Esophagus muscularis mucosa (tissue), 3 donors: ENCODE measurements around the gene PANX1.

Experiments
- POLR2A ChIP-seq: fragments of 450-650 bp; IDR thresholded peaks from one replicate; pipeline ENCODE4 v1.6.1; 2017; ENCODE audit warnings: antibody characterized with exemption, moderate library complexity, mild to moderate bottlenecking, low read depth
- TF ChIP-seq, protein P1 (sequence below), 3 experiments: fragments of 200-600 bp in 2 of 3; fragments of 450-650 bp in 1 of 3; sonication (generic) in 2 of 3; IDR thresholded peaks; one replicate each; pipeline ENCODE4 v1.5.1; 2017 to 2019; ENCODE audit warnings: antibody characterized with exemption in 3 of 3, mild to moderate bottlenecking in 2 of 3, moderate library complexity in 1 of 3

DNA sequence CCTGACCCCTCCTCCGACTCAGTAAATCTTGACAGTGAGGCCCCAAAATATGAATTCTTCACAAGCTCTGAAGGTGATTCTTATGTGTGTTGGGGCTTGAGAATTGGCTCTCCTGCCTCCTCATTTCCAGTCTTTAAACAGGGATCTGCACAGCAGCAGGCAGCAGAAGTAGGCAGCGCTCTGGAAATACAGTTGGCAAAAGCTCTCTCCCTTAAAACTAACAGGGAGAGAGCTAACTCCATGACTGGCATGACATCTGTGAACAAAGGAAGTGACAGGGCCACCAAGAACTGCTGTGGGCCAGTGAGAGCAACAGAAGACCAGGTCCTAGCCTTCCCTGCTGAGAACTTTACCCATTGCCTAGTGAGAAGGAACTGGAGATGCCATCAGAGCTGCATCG is 70.1 kb downstream of the PANX1 start:
- TF ChIP-seq, protein P1, sequence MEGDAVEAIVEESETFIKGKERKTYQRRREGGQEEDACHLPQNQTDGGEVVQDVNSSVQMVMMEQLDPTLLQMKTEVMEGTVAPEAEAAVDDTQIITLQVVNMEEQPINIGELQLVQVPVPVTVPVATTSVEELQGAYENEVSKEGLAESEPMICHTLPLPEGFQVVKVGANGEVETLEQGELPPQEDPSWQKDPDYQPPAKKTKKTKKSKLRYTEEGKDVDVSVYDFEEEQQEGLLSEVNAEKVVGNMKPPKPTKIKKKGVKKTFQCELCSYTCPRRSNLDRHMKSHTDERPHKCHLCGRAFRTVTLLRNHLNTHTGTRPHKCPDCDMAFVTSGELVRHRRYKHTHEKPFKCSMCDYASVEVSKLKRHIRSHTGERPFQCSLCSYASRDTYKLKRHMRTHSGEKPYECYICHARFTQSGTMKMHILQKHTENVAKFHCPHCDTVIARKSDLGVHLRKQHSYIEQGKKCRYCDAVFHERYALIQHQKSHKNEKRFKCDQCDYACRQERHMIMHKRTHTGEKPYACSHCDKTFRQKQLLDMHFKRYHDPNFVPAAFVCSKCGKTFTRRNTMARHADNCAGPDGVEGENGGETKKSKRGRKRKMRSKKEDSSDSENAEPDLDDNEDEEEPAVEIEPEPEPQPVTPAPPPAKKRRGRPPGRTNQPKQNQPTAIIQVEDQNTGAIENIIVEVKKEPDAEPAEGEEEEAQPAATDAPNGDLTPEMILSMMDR (IDR thresholded peaks at IDR 0.05): no peak
- TF ChIP-seq POLR2A: no peak
